OCI-LY7 (cell line): ENCODE results near the gene DUSP6. TPM values are rescaled to one million over a fixed set of nuclear protein-coding genes. Genes with fewer than 3 reads are reported as not detected.

Experiments used
- BruUV-seq: library from RNA; stranded (reverse); fragments of 400-500 nt; replicated peaks from 2 replicates; lab custom pipeline; 2021; lab: Mats Ljungman, UMichigan
- CTCF ChIA-PET: fragments of 300-600 bp; sonication (Branson Sonifier 250); formaldehyde crosslinking; loops from one replicate; lab custom pipeline; 2022; ENCODE audit warnings: antibody characterized with exemption; ENCODE audit not compliant: unreplicated experiment; lab: Charles Lee
- POLR2A ChIA-PET: fragments of 300-600 bp; sonication (Branson Sonifier 250); formaldehyde crosslinking; loops from one replicate; lab custom pipeline; 2022; ENCODE audit warnings: antibody characterized with exemption; lab: Charles Lee
- DNase-seq: peaks from one replicate; pipeline ENCODE4 v3.0.0-alpha.2; 2015; ENCODE audit warnings: low spot score
- H2AFZ ChIP-seq: fragments of 200-600 bp; sonication (generic), shearing (Covaris generic); 2 replicates; pipeline ENCODE4 v1.6.1; 2014; ENCODE audit warnings: mild to moderate bottlenecking, antibody characterized with exemption, low read length, moderate library complexity
- H3K27ac ChIP-seq: fragments of 200-600 bp; sonication (generic); 2 replicates; pipeline ENCODE4 v1.5.1; 2014; ENCODE audit warnings: mixed run types, low read depth, mild to moderate bottlenecking, moderate library complexity, low read length, inconsistent platforms; ENCODE audit not compliant: poor library complexity, severe bottlenecking
- H3K36me3 ChIP-seq: fragments of 200-600 bp; sonication (generic); 2 replicates; pipeline ENCODE4 v1.6.1; 2014; ENCODE audit warnings: mild to moderate bottlenecking, antibody characterized with exemption, low read length, moderate library complexity, mixed read lengths; ENCODE audit not compliant: insufficient read depth
- H3K4me1 ChIP-seq: fragments of 200-600 bp; sonication (generic); 2 replicates; pipeline ENCODE4 v1.5.1; 2014; ENCODE audit warnings: mild to moderate bottlenecking, low read length; ENCODE audit not compliant: insufficient read depth, poor library complexity, severe bottlenecking
- H3K4me2 ChIP-seq: fragments of 200-600 bp; sonication (generic); 2 replicates; pipeline ENCODE4 v1.6.1; 2014; ENCODE audit warnings: mild to moderate bottlenecking, low read length
- H3K4me3 ChIP-seq: fragments of 200-600 bp; sonication (generic); 2 replicates; pipeline ENCODE4 v1.5.1; 2014; ENCODE audit warnings: mild to moderate bottlenecking, low read depth, low read length; ENCODE audit not compliant: poor library complexity, severe bottlenecking
- H3K79me2 ChIP-seq: fragments of 200-600 bp; sonication (generic); 2 replicates; pipeline ENCODE4 v1.6.1; 2016; ENCODE audit warnings: low read depth, mild to moderate bottlenecking, low read length, moderate library complexity, mixed read lengths; ENCODE audit not compliant: insufficient read depth
- H3K9me2 ChIP-seq: fragments of 200-600 bp; sonication (generic); 2 replicates; pipeline ENCODE4 v1.6.1; 2016; ENCODE audit warnings: mild to moderate bottlenecking, low read length, mixed read lengths; ENCODE audit not compliant: insufficient read depth
- H3K9me3 ChIP-seq: fragments of 200-600 bp; sonication (generic); 2 replicates; pipeline ENCODE4 v1.6.1; 2014; ENCODE audit warnings: mild to moderate bottlenecking, mixed run types, low read length, mixed read lengths
- H4K20me1 ChIP-seq: fragments of 200-600 bp; sonication (generic); 2 replicates; pipeline ENCODE4 v1.6.1; 2014; ENCODE audit warnings: mild to moderate bottlenecking, antibody characterized with exemption, low read length, moderate library complexity, mixed read lengths; ENCODE audit not compliant: insufficient read depth
- EZH2phosphoT487 ChIP-seq: fragments of 200-600 bp; sonication (generic); IDR thresholded peaks from 2 replicates; pipeline ENCODE4 v1.6.1; 2018; ENCODE audit warnings: low read depth, borderline replicate concordance, mild to moderate bottlenecking, mixed run types, antibody characterized with exemption, low read length, moderate library complexity, mixed read lengths
- intact Hi-C: fragments of 100-400 bp; cut with micrococcal nuclease; formaldehyde crosslinking; loops from one replicate; pipeline ENCODE4 v1.10.0; 2022; ENCODE audit not compliant: unreplicated experiment
- total RNA-seq, 2 experiments: library from RNA; depleted of rRNA in 1 of 2; stranded (reverse); fragments of >200 nt in 1 of 2; shearing (Covaris generic) in 1 of 2; gene quantifications; 2 replicates each; pipeline ENCODE4 v1.2.3, GENCODE V29; 2014 to 2022
- TF ChIP-seq, protein P1 (sequence below): fragments of 200-600 bp; sonication (generic); conservative IDR thresholded peaks from 2 replicates; pipeline ENCODE4 v1.5.1; 2014; ENCODE audit warnings: mild to moderate bottlenecking, antibody characterized with exemption, low read length, moderate library complexity, mixed read lengths

DUSP6 gene
- total RNA-seq, 2 experiments from 2014 or later, result 0.47 to 2.2 TPM

DNA sequence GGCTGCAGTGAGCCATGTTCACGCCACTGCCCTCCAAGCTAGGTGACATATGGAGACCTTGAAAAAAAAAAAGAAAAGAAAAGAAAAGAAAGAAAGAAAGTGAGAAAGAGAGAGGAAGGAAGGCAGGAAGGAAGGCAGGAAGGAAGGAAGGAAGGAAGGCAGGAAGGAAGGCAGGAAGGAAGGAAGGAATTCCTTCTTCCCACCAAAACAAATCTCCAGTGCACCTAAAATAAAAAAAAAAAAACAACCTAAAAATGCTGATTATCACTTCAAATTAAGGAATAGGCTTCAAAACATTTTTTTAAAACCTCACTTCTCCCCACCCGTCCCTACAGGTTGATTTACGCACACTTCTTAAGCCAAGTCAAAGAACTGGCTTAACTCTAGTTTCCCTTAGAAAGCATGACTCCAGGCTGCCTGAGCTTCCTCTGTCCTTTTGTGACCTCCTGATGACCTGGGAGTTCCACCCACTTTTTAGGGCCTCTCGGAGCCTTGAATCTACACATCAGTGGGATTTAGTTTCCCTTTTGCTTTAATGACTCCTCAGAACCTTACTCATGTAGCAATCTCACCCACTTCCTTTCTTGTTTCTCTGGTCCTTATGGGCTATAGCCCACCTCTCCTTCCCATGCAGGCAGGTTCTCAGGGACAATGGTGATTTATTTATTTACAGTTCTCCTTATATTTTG, 18.6 kb downstream of the DUSP6 start:
- Histone ChIP-seq H2AFZ (no peak overlapping the region), H3K4me1 (no peaks in the 10 kb centered on the region), H3K4me2 (no peak overlapping the region), H3K36me3 (no peaks in the 10 kb centered on the region), H3K4me3 (no peak overlapping the region), H3K9me2 (no peaks in the 10 kb centered on the region), H4K20me1 (no peaks in the 10 kb centered on the region), H3K27ac (no peak overlapping the region), H3K9me3 (peaks cover 5% of the 10 kb centered on the region; the same call in 1 of the 2 replicates), H3K79me2 (no peaks in the 10 kb centered on the region)
- BruUV-seq, result no TSS peak
- POLR2A ChIA-PET, result interaction anchor here (0.8 to 1.5 kb wide), 4 partner anchors 12 to 98 kb away, joined by 3 to 10 read pairs (median 3); no protein-coding TSS in a partner anchor
- CTCF ChIA-PET, result no interaction called here
- DNase-seq, result no peak
- no peak for TF ChIP-seq EZH2phosphoT487
- TF ChIP-seq, protein P1, sequence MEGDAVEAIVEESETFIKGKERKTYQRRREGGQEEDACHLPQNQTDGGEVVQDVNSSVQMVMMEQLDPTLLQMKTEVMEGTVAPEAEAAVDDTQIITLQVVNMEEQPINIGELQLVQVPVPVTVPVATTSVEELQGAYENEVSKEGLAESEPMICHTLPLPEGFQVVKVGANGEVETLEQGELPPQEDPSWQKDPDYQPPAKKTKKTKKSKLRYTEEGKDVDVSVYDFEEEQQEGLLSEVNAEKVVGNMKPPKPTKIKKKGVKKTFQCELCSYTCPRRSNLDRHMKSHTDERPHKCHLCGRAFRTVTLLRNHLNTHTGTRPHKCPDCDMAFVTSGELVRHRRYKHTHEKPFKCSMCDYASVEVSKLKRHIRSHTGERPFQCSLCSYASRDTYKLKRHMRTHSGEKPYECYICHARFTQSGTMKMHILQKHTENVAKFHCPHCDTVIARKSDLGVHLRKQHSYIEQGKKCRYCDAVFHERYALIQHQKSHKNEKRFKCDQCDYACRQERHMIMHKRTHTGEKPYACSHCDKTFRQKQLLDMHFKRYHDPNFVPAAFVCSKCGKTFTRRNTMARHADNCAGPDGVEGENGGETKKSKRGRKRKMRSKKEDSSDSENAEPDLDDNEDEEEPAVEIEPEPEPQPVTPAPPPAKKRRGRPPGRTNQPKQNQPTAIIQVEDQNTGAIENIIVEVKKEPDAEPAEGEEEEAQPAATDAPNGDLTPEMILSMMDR, result no peak
- intact Hi-C loops, result no loop called here

- H3K27ac ChIP-seq, result no peak overlapping the region
- H3K36me3 ChIP-seq, result no peaks in the 10 kb centered on the region
- H2AFZ ChIP-seq, result no peak overlapping the region
- H3K9me3 ChIP-seq, result peaks cover 5% of the 10 kb centered on the region; the same call in 1 of the 2 replicates
- ChIA-PET CTCF (no interaction called here), POLR2A (interaction anchor here (1.2 kb wide), 3 partner anchors 15 to 24 kb away, joined by 3 to 7 read pairs (median 3); partner anchors contain the start of gene DUSP6)
- no TSS peak for BruUV-seq
- H3K4me2 ChIP-seq, result no peak overlapping the region
- DNase-seq, result no peak
- no peak for TF ChIP-seq EZH2phosphoT487
- TF ChIP-seq, protein P1, result no peak
- no peaks in the 10 kb centered on the region for H4K20me1 ChIP-seq
- intact Hi-C loops, result no loop called here
- no peaks in the 10 kb centered on the region for H3K79me2 ChIP-seq
- H3K9me2 ChIP-seq, result no peaks in the 10 kb centered on the region
- no peak overlapping the region for H3K4me3 ChIP-seq
- peaks cover 5% of the 10 kb centered on the region for H3K4me1 ChIP-seq
These were observed 23.9 kb downstream of the DUSP6 start for GRCh38 chr12:89328151-89329030.
